Endothelial cell (in vitro differentiated cells): Measurements from ENCODE around the gene ZNF714. TPM values are rescaled to one million over a fixed set of nuclear protein-coding genes. Genes with fewer than 3 reads are reported as not detected.

Experiments used
- DNase-seq: peaks from one replicate; pipeline ENCODE4 v3.0.0; 2021; ENCODE audit warnings: low spot score
- H3K27ac Mint-ChIP-seq: one replicate; pipeline ENCODE4 v1.8.0; 2021; ENCODE audit warnings: mixed read lengths, inconsistent platforms; ENCODE audit not compliant: unreplicated experiment
- H3K27me3 Mint-ChIP-seq: one replicate; pipeline ENCODE4 v1.8.0; 2021; ENCODE audit warnings: mild to moderate bottlenecking, moderate library complexity, mixed read lengths, inconsistent platforms; ENCODE audit not compliant: unreplicated experiment
- H3K36me3 Mint-ChIP-seq: one replicate; pipeline ENCODE4 v1.8.0; 2021; ENCODE audit warnings: mild to moderate bottlenecking, low read depth, mixed read lengths, inconsistent platforms; ENCODE audit not compliant: unreplicated experiment
- H3K4me1 Mint-ChIP-seq: one replicate; pipeline ENCODE4 v1.8.0; 2021; ENCODE audit warnings: mild to moderate bottlenecking, mixed read lengths, inconsistent platforms; ENCODE audit not compliant: unreplicated experiment
- H3K4me3 Mint-ChIP-seq: one replicate; pipeline ENCODE4 v1.8.0; 2021; ENCODE audit warnings: mild to moderate bottlenecking, mixed read lengths, inconsistent platforms; ENCODE audit not compliant: unreplicated experiment
- H3K9me3 Mint-ChIP-seq: one replicate; pipeline ENCODE4 v1.8.0; 2021; ENCODE audit warnings: mixed read lengths, inconsistent platforms; ENCODE audit not compliant: unreplicated experiment
- CTCF ChIP-seq: fragments of 200-600 bp; sonication (generic); IDR thresholded peaks from one replicate; pipeline ENCODE4 v1.5.0; 2021; ENCODE audit warnings: antibody characterized with exemption; ENCODE audit not compliant: unreplicated experiment
- long read RNA-seq: library from polyadenylated mRNA; unstranded; transcript quantifications from one replicate; pipeline ENCODE4 v2.0.0, GENCODE V29; 2020; ENCODE audit not compliant: unreplicated experiment
- total RNA-seq: library from RNA; stranded (reverse); fragmentation: NEBNext Ultra II Directional; extraction: Animal tissue kit (Norgen Biotek cat#: 25700); gene quantifications from one replicate; pipeline ENCODE4 v1.2.1, GENCODE V29; 2021; ENCODE audit not compliant: unreplicated experiment

ZNF714 gene
- total RNA-seq: 16.8 TPM
- long read RNA-seq, partial matches to known transcripts: 2 of 8 reads
- long read RNA-seq, other reads (novel, unspliced or antisense): 5 of 8 reads

- H3K9me3 Mint-ChIP-seq: no peaks in the 10 kb centered on the region
- no peaks in the 10 kb centered on the region for H3K4me1 Mint-ChIP-seq
- peak; percentile 68 for DNase-seq
- H3K4me3 Mint-ChIP-seq: peak within 1 kb of the TSS; percentile 95
- peak within 1 kb of the TSS; percentile 90 for H3K27ac Mint-ChIP-seq
- no peak for TF ChIP-seq CTCF
- H3K27me3 Mint-ChIP-seq: no peaks in the 10 kb centered on the region
- no peaks in the 10 kb centered on the region for H3K36me3 Mint-ChIP-seq
Observed at GRCh38 chr19:21082011-21082975, at the start of gene ZNF714. TSS of gene ZNF714 (plus strand) at chr19:21082203. CDS start at chr19:21098269, 16,066 bp downstream.

- Mint-ChIP-seq H3K36me3 (peaks cover 57% of the 10 kb centered on the region), H3K27ac (no peak overlapping the region)
Observed at GRCh38 chr19:21045028-21045427, 37.0 kb upstream of the ZNF714 start.

GRCh38 chr19:21046489-21046888 is 35.5 kb upstream of the ZNF714 start:
- no peak overlapping the region for H3K4me3 Mint-ChIP-seq
- no peaks in the 10 kb centered on the region for H3K9me3 Mint-ChIP-seq
- no peak for DNase-seq
- no peaks in the 10 kb centered on the region for H3K4me1 Mint-ChIP-seq
- H3K27me3 Mint-ChIP-seq: no peaks in the 10 kb centered on the region
- peaks cover 51% of the 10 kb centered on the region for H3K36me3 Mint-ChIP-seq
- no peak overlapping the region for H3K27ac Mint-ChIP-seq
- no peak for TF ChIP-seq CTCF

More at GRCh38 chr19:21045028-21045427, 37.0 kb upstream of the ZNF714 start:
- H3K9me3 Mint-ChIP-seq: no peaks in the 10 kb centered on the region
- H3K4me3 Mint-ChIP-seq: peak overlapping the region; percentile 60
- DNase-seq: no peak
- no peaks in the 10 kb centered on the region for H3K4me1 Mint-ChIP-seq
- no peaks in the 10 kb centered on the region for H3K27me3 Mint-ChIP-seq
- TF ChIP-seq CTCF: no peak

GRCh38 chr19:21047716-21048115 is 34.3 kb upstream of the ZNF714 start:
- no peak for TF ChIP-seq CTCF
- Mint-ChIP-seq H3K4me3 (no peak overlapping the region), H3K4me1 (no peaks in the 10 kb centered on the region), H3K9me3 (no peaks in the 10 kb centered on the region), H3K36me3 (peaks cover 48% of the 10 kb centered on the region), H3K27me3 (no peaks in the 10 kb centered on the region), H3K27ac (no peak overlapping the region)
- no peak for DNase-seq

- Mint-ChIP-seq H3K27ac (no peak overlapping the region), H3K4me3 (no peak overlapping the region), H3K9me3 (no peaks in the 10 kb centered on the region), H3K36me3 (peaks cover 28% of the 10 kb centered on the region), H3K27me3 (peaks cover 2% of the 10 kb centered on the region), H3K4me1 (no peaks in the 10 kb centered on the region)
- DNase-seq: no peak
- no peak for TF ChIP-seq CTCF
Observed at GRCh38 chr19:21052902-21053301, 29.1 kb upstream of the ZNF714 start.
